Suprapubic skin (tissue), 3 donors: Measurements from ENCODE around the gene SCGB3A1.

Experiments
- POLR2AphosphoS5 ChIP-seq, 3 donors: sonication (generic); formaldehyde crosslinking; IDR thresholded peaks; one replicate each; pipeline ENCODE4 v1.6.1; 2017; ENCODE audit warnings: antibody characterized with exemption in 3 of 3
- TF ChIP-seq, protein P1 (sequence below), 2 donors: fragments of 200-600 bp in 1 of 2; fragments of 450-650 bp in 1 of 2; sonication (generic) in 1 of 2; IDR thresholded peaks; one replicate each; pipeline ENCODE4 v1.5.1; 2016 to 2019; ENCODE audit warnings: antibody characterized with exemption in 2 of 2, mild to moderate bottlenecking in 1 of 2, moderate library complexity in 1 of 2

DNA sequence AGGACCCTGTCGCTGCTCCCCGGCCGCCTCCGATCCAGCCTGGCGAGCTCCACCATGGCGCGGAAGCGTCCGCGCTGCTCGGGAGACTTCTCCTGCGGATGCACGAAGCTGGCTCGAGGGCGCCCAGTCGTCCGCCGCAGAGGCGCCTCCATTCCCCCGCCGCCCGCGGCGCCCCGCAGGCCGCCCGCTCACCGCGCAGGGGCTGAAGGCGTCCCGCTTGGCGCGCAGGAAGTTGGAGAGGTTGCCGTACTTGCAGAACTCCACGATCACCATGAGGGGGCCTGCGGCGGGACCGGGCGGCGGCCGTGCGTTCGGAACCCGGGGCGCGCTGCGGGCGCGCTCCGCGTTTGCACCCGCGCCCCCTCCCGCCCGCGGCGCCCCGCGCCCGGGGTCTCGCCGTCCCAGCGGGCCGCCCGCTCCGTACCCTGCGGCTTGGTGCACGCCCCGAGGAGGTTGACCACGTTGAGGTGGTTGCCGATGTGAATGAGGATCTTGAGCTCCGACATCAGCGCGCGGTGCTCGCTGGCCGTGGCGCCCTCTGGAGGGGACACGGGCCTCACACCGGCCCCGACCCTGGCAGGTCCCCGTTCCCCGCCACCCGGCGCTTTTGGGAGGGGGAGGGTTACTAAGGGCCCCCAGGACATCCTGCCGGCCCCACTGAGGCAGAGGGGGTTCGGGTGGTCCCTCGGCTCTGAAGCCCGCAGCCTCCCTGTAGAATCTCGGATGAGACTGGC is 27.7 kb upstream of the SCGB3A1 start:
- TF ChIP-seq, protein P1, sequence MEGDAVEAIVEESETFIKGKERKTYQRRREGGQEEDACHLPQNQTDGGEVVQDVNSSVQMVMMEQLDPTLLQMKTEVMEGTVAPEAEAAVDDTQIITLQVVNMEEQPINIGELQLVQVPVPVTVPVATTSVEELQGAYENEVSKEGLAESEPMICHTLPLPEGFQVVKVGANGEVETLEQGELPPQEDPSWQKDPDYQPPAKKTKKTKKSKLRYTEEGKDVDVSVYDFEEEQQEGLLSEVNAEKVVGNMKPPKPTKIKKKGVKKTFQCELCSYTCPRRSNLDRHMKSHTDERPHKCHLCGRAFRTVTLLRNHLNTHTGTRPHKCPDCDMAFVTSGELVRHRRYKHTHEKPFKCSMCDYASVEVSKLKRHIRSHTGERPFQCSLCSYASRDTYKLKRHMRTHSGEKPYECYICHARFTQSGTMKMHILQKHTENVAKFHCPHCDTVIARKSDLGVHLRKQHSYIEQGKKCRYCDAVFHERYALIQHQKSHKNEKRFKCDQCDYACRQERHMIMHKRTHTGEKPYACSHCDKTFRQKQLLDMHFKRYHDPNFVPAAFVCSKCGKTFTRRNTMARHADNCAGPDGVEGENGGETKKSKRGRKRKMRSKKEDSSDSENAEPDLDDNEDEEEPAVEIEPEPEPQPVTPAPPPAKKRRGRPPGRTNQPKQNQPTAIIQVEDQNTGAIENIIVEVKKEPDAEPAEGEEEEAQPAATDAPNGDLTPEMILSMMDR (IDR thresholded peaks at IDR 0.05) = no peak
- TF ChIP-seq POLR2AphosphoS5 (IDR thresholded peaks at IDR 0.05) = no peak
